A549 (cell line): Measurements from ENCODE around the gene UBC. TPM values are rescaled to one million over a fixed set of nuclear protein-coding genes. Genes with fewer than 3 reads are reported as not detected.

Experiments
- ATAC-seq, 2 experiments: fragments of 200-7000 bp in 1 of 2; fragments of >200 bp in 1 of 2; cut with Nextera tagmentation in 1 of 2; cut with Tn5 transposase in 1 of 2; 3 replicates each; pipeline versions ENCODE4 v1.8.0 to v1.9.1; 2018 to 2020; ENCODE audit warnings: mild to moderate bottlenecking in 1 of 2, moderate library complexity in 1 of 2
- CTCF ChIA-PET: fragments of 300-600 bp; sonication (Branson Sonifier 250); formaldehyde crosslinking; extraction: SDS; loops from one replicate; lab custom pipeline; 2021; ENCODE audit warnings: antibody characterized with exemption, inconsistent platforms; lab: Yijun Ruan, JAX
- POLR2A ChIA-PET: fragments of 350-600 bp; formaldehyde crosslinking; extraction: SDS; loops from one replicate; lab custom pipeline; 2021; ENCODE audit warnings: antibody characterized with exemption, inconsistent platforms; lab: Yijun Ruan, JAX
- DNase-seq, 2 experiments: peaks; one replicate each; pipeline versions ENCODE4 v3.0.0 to v3.0.0-alpha.2; 2011 to 2016; ENCODE audit warnings: low read depth in 1 of 2, low spot score in 1 of 2
- FAIRE-seq: peaks from 2 replicates; lab custom pipeline; 2011; peaks lifted over from hg19 to GRCh38; lab: Jason Lieb, UNC
- H3K27ac ChIP-seq, 2 experiments: fragments of >200 bp; sonication (Bioruptor Twin); formaldehyde crosslinking; 3 replicates each; pipeline ENCODE4 v1.5.1; 2016 to 2017
- H3K4me1 ChIP-seq: fragments of >200 bp; sonication (Bioruptor Twin); formaldehyde crosslinking; 3 replicates; pipeline ENCODE4 v1.6.1; 2016
- H3K4me2 ChIP-seq: fragments of >200 bp; sonication (Bioruptor Twin); formaldehyde crosslinking; 3 replicates; pipeline ENCODE4 v1.6.1; 2016
- H3K4me3 ChIP-seq: fragments of >200 bp; sonication (Bioruptor Twin); formaldehyde crosslinking; 3 replicates; pipeline ENCODE4 v1.5.1; 2016
- H3K9me3 ChIP-seq: fragments of >200 bp; sonication (Bioruptor Twin); formaldehyde crosslinking; 3 replicates; pipeline ENCODE4 v1.6.1; 2016
- BHLHE40 ChIP-seq: IDR thresholded peaks from 2 replicates; pipeline ENCODE4 v1.6.1; 2012; ENCODE audit warnings: low read depth, low read length, inconsistent platforms
- CBX2 ChIP-seq: fragments of 200-600 bp; sonication (generic); IDR thresholded peaks from 2 replicates; pipeline ENCODE4 v1.6.1; 2016; ENCODE audit warnings: low read depth, mild to moderate bottlenecking, borderline replicate concordance
- CEBPB ChIP-seq, 2 experiments: fragments of >200 bp in 1 of 2; sonication (Bioruptor Twin) in 1 of 2; formaldehyde crosslinking in 1 of 2; IDR thresholded peaks; 2 replicates each; pipeline ENCODE4 v1.6.1; 2012 to 2016
- CHD2 ChIP-seq: fragments of 150-350 bp; IDR thresholded peaks from 2 replicates; pipeline ENCODE4 v1.6.1; 2014; ENCODE audit warnings: low read length; ENCODE audit not compliant: partially characterized antibody
- EHMT2 ChIP-seq: fragments of 200-600 bp; sonication (generic); IDR thresholded peaks from 2 replicates; pipeline ENCODE4 v1.6.1; 2016; ENCODE audit warnings: antibody characterized with exemption, low read depth, mild to moderate bottlenecking, moderate library complexity
- EP300 ChIP-seq, 2 experiments: fragments of >200 bp; sonication (Bioruptor Twin); formaldehyde crosslinking; IDR thresholded peaks; 2 replicates in 1 of 2; 3 replicates in 1 of 2; pipeline ENCODE4 v1.6.1; 2016 to 2017
- FOSL2 ChIP-seq, 2 experiments: fragments of 450-650 bp in 1 of 2; fragments of >200 bp in 1 of 2; sonication (Bioruptor Twin) in 1 of 2; formaldehyde crosslinking; IDR thresholded peaks; 2 replicates each; pipeline versions ENCODE4 v1.5.0 to v1.6.1; 2016 to 2020; ENCODE audit warnings: mild to moderate bottlenecking in 1 of 2, moderate library complexity in 1 of 2
- FOXS1 ChIP-seq: fragments of 250-450 bp; sonication (Bioruptor Pico); IDR thresholded peaks from 2 replicates; pipeline ENCODE4 v1.5.0; 2020; ENCODE audit warnings: mild to moderate bottlenecking, moderate library complexity
- GATA3 ChIP-seq: IDR thresholded peaks from 2 replicates; pipeline ENCODE4 v1.6.1; 2012; ENCODE audit warnings: borderline replicate concordance
- HEYL ChIP-seq: fragments of 250-450 bp; sonication (Bioruptor Pico); IDR thresholded peaks from 2 replicates; pipeline ENCODE4 v1.8.0; 2021; ENCODE audit warnings: mild to moderate bottlenecking, moderate library complexity
- JUN ChIP-seq, 2 experiments: fragments of >200 bp; sonication (Bioruptor Twin); formaldehyde crosslinking; IDR thresholded peaks; 2 replicates in 1 of 2; 3 replicates in 1 of 2; pipeline ENCODE4 v1.6.1; 2016 to 2017
- KDM1A ChIP-seq: fragments of 200-600 bp; sonication (generic); IDR thresholded peaks from 2 replicates; pipeline ENCODE4 v1.6.1; 2016; ENCODE audit warnings: low read depth, mild to moderate bottlenecking
- KDM5A ChIP-seq: fragments of 200-600 bp; sonication (generic); IDR thresholded peaks from 2 replicates; pipeline ENCODE4 v1.6.1; 2016; ENCODE audit warnings: antibody characterized with exemption, mild to moderate bottlenecking
- MAFK ChIP-seq: fragments of 450-650 bp; IDR thresholded peaks from 2 replicates; pipeline ENCODE4 v1.6.1; 2014; ENCODE audit not compliant: partially characterized antibody
- MAZ ChIP-seq: fragments of 150-350 bp; IDR thresholded peaks from 2 replicates; pipeline ENCODE4 v1.6.1; 2014; ENCODE audit warnings: antibody characterized with exemption, low read depth, low read length, borderline replicate concordance
- MYC ChIP-seq: IDR thresholded peaks from 2 replicates; pipeline ENCODE4 v1.6.1; 2012; ENCODE audit warnings: mild to moderate bottlenecking, inconsistent platforms, low read length, improper control_type of control experiment, borderline replicate concordance
- NFE2L2 ChIP-seq: fragments of 150-350 bp; conservative IDR thresholded peaks from 2 replicates; pipeline ENCODE4 v1.6.1; 2014; ENCODE audit warnings: low read length
- NPAS2 ChIP-seq: fragments of 250-450 bp; sonication (Bioruptor Pico); IDR thresholded peaks from 2 replicates; pipeline ENCODE4 v1.8.0; 2022; ENCODE audit warnings: mild to moderate bottlenecking, moderate library complexity, borderline replicate concordance
- PHF8 ChIP-seq: fragments of 200-600 bp; sonication (generic); IDR thresholded peaks from 2 replicates; pipeline ENCODE4 v1.6.1; 2016; ENCODE audit warnings: low read depth, mild to moderate bottlenecking, antibody characterized with exemption, moderate library complexity, borderline replicate concordance
- POLR2A ChIP-seq: IDR thresholded peaks from 2 replicates; pipeline ENCODE4 v1.6.1; 2012; ENCODE audit warnings: mild to moderate bottlenecking, low read length
- RARB ChIP-seq: fragments of 250-450 bp; sonication (Bioruptor Pico); IDR thresholded peaks from 2 replicates; pipeline ENCODE4 v1.8.0; 2021; ENCODE audit warnings: mild to moderate bottlenecking, moderate library complexity
- RCOR1 ChIP-seq: fragments of 150-350 bp; IDR thresholded peaks from 2 replicates; pipeline ENCODE4 v1.6.1; 2014; ENCODE audit warnings: antibody characterized with exemption, low read length, low read depth
- RNF2 ChIP-seq: fragments of 200-600 bp; sonication (generic); IDR thresholded peaks from 2 replicates; pipeline ENCODE4 v1.6.1; 2016; ENCODE audit warnings: low read depth, mild to moderate bottlenecking, antibody characterized with exemption, moderate library complexity, borderline replicate concordance
- SREBF2 ChIP-seq: fragments of 450-650 bp; IDR thresholded peaks from 2 replicates; pipeline ENCODE4 v1.6.1; 2014; ENCODE audit warnings: mild to moderate bottlenecking, moderate library complexity
- TFCP2L1 ChIP-seq: fragments of 250-450 bp; sonication (Bioruptor Pico); IDR thresholded peaks from 2 replicates; pipeline ENCODE4 v1.5.0; 2021; ENCODE audit warnings: mild to moderate bottlenecking
- ZFP36 ChIP-seq: fragments of 450-650 bp; IDR thresholded peaks from 2 replicates; pipeline ENCODE4 v1.6.1; 2014; ENCODE audit warnings: borderline replicate concordance; ENCODE audit not compliant: partially characterized antibody
- ZSCAN20 ChIP-seq: fragments of 250-450 bp; sonication (Bioruptor Pico); IDR thresholded peaks from 2 replicates; pipeline ENCODE4 v1.8.0; 2022; ENCODE audit warnings: mild to moderate bottlenecking, moderate library complexity
- WGBS: methylation state at CpG from one replicate; pipeline ENCODE4 v1.1.6; 2017; ENCODE audit errors: missing lambda C conversion rate; 5-methylcytosine and 5-hydroxymethylcytosine counted together
- polyA plus RNA-seq, 4 experiments: library from polyadenylated mRNA; depleted of rRNA in 3 of 4; stranded (reverse); fragments of >200 nt; fragmentation: RNase III in 1 of 4; extraction: RNeasy Plus Mini Kit Qiagen cat#74134 plus additional on column Dnase treatment in 1 of 4; gene quantifications; 2 replicates in 3 of 4; 3 replicates in 1 of 4; pipeline ENCODE4 v1.2.3, GENCODE V29; 2011 to 2017
- TF ChIP-seq, protein P1 (sequence below): IDR thresholded peaks from 2 replicates; pipeline ENCODE4 v1.6.1; 2012
- TF ChIP-seq, protein P2 (sequence below): fragments of >200 bp; sonication (Bioruptor Twin); formaldehyde crosslinking; IDR thresholded peaks from 2 replicates; pipeline ENCODE4 v1.6.1; 2016
- TF ChIP-seq, protein P3 (sequence below): IDR thresholded peaks from 2 replicates; pipeline ENCODE4 v1.6.1; 2012; ENCODE audit warnings: low read depth, borderline replicate concordance
- TF ChIP-seq, protein P4 (sequence below): fragments of 450-650 bp; IDR thresholded peaks from 2 replicates; pipeline ENCODE4 v1.6.1; 2014; ENCODE audit warnings: antibody characterized with exemption
- TF ChIP-seq, protein P5 (sequence below): fragments of 250-450 bp; sonication (Bioruptor Pico); IDR thresholded peaks from 2 replicates; pipeline ENCODE4 v1.5.0; 2020; ENCODE audit warnings: low read depth, mild to moderate bottlenecking, moderate library complexity

Gene UBC
- polyA plus RNA-seq, 2 of the 4 experiments (the other 2 are of a cell fraction), result 993 to 2,000 TPM

DNA sequence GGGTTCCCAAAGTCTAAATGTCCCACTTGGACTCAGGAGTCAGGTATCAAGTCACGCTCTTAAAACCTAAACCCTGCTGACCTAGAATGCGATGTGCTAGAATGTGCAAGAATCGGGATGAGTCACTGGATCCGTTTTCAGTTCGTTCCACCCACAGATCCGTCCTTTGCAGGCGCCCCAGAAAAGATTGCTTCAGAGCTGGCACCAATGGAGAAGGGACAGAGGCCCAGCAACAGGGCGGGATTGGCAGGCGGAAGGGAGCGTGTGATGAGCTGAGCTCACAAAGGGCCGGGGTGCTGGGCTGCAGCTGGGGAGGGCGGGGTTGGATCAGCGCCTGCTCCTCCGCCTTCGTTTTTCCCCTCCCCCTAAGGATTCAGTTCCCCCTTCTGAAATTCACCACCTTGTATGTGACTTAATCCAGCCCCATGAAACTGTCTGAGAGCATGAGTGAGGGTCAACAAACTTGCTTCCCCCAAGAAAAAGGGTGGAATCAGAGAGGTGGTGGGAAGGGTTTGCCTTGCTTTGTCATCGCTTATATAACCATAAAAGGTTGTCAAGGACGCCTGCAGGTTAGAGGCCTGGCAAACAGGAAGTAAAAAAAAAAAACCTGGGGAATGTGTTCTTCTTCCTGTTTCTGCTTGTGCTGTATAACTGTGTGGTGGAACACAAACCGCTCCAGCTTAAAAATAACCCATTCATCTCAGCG lies 2.8 kb upstream of the UBC start (continued):
- TF ChIP-seq, protein P1, sequence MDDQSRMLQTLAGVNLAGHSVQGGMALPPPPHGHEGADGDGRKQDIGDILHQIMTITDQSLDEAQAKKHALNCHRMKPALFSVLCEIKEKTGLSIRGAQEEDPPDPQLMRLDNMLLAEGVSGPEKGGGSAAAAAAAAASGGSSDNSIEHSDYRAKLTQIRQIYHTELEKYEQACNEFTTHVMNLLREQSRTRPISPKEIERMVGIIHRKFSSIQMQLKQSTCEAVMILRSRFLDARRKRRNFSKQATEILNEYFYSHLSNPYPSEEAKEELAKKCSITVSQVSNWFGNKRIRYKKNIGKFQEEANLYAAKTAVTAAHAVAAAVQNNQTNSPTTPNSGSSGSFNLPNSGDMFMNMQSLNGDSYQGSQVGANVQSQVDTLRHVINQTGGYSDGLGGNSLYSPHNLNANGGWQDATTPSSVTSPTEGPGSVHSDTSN, result peak; percentile 82; the same call in 1 of the 2 replicates
- TF ChIP-seq KDM1A, result no peak
- TF ChIP-seq KDM5A, result no peak
- no peak for TF ChIP-seq POLR2A
- TF ChIP-seq, protein P2, sequence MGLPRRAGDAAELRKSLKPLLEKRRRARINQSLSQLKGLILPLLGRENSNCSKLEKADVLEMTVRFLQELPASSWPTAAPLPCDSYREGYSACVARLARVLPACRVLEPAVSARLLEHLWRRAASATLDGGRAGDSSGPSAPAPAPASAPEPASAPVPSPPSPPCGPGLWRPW, result peak; percentile 48; the same call in 1 of the 2 replicates
- TF ChIP-seq MAFK, result peak; percentile 58
- TF ChIP-seq, protein P3, sequence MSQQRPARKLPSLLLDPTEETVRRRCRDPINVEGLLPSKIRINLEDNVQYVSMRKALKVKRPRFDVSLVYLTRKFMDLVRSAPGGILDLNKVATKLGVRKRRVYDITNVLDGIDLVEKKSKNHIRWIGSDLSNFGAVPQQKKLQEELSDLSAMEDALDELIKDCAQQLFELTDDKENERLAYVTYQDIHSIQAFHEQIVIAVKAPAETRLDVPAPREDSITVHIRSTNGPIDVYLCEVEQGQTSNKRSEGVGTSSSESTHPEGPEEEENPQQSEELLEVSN, result no peak; the same call in 1 of the 2 replicates
- TF ChIP-seq MAZ, result peak; percentile 75; the same call in 1 of the 2 replicates
- 0 out of 2 replicates have a peak, but pooled peaks have one; percentile 1 for TF ChIP-seq BHLHE40
- TF ChIP-seq HEYL (CRISPR knock-in tag), result no peak

DNA sequence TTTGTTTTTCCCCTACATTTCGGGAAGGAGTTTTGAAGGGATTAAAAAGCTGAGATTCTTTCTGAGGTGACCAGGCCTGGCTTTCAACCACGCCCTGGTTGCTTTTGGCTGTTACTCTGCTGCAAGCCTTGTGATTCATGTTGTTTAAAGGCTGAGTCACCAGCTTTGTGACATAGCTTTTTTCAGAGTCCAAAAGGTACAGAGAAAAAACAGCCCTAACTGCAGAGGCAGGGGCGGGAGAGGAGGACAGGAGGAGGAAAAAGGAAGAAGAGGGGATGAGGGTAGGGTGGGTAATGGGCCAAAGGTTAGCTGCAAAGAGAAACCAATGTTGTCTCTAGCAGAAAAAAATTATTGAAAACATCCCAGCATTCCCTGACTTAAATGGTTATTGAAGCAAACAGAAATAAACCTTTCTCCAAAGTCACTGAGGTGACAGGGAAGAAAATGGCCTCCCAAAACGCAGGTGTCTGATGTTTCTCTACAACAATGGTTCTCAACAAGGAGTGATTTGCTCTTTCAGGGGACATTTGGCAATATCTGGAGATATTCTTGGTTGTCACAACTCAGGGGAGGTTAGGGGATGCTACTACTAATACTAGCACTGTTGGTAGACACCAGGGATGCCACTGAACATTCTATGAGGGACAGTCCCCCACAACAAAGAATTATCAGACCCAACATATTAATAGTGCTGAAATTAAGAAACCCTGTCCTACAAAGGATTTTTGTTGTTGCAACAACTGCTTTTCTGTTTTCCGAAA lies 2.1 kb upstream of the UBC start:
- WGBS, result under 1% methylated on average over 5 of the region's 5 CpGs
- ATAC-seq (peak; percentile 37 to 48), DNase-seq (peak in 1 of 2 experiments; percentile 96), FAIRE-seq (no peak)
- Histone ChIP-seq H3K4me1 (peaks cover 42% of the 10 kb centered on the region), H3K9me3 (no peaks in the 10 kb centered on the region), H3K4me2 (peak overlapping the region; percentile 94), H3K4me3 (peak overlapping the region; percentile 97), H3K27ac (peak overlapping the region; percentile 97 to 98)
- POLR2A ChIA-PET, result interaction anchor here (1.0 to 5.9 kb wide), 8 partner anchors 7 to 79 kb away, joined by 4 to 125 read pairs (median 14); no protein-coding TSS in a partner anchor
- CTCF ChIA-PET, result interaction anchor here (13.3 to 14.3 kb wide), 2 partner anchors 13 to 22 kb away, joined by 147 to 207 read pairs; no protein-coding TSS in a partner anchor
- TF ChIP-seq TFCP2L1 (CRISPR knock-in tag) (peak; percentile 60; the same call in 1 of the 2 replicates), PHF8 (no peak), KDM1A (no peak), MAFK (peak; percentile 94), NFE2L2 (peak; percentile 84), SREBF2 (no peak), BHLHE40 (no peak), RCOR1 (no peak), FOXS1 (CRISPR knock-in tag) (no peak), JUN (IDR thresholded peaks at IDR 0.05) (peak in 1 of 2 experiments; percentile 52; a peak in 4 of 5 replicates), RARB (peak; percentile 68; the same call in 1 of the 2 replicates), EHMT2 (no peak), MYC (no peak), CEBPB (IDR thresholded peaks at IDR 0.05) (peak; percentile 41 to 86; a peak in 3 of 4 replicates), RNF2 (no peak), EP300 (IDR thresholded peaks at IDR 0.05) (peak in 1 of 2 experiments; percentile 51; a peak in 1 of 5 replicates), CBX2 (no peak), GATA3 (peak; percentile 75; the same call in 1 of the 2 replicates), NPAS2 (CRISPR knock-in tag) (no peak), HEYL (CRISPR knock-in tag) (no peak; the same call in 1 of the 2 replicates), ZSCAN20 (CRISPR knock-in tag) (no peak), POLR2A (no peak), ZFP36 (no peak), FOSL2 (IDR thresholded peaks at IDR 0.05) (peak; percentile 96), FOSL2 (CRISPR knock-in tag; IDR thresholded peaks at IDR 0.05) (peak; percentile 99), CHD2 (no peak)
- TF ChIP-seq, protein P4, sequence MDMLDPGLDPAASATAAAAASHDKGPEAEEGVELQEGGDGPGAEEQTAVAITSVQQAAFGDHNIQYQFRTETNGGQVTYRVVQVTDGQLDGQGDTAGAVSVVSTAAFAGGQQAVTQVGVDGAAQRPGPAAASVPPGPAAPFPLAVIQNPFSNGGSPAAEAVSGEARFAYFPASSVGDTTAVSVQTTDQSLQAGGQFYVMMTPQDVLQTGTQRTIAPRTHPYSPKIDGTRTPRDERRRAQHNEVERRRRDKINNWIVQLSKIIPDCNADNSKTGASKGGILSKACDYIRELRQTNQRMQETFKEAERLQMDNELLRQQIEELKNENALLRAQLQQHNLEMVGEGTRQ, result no peak
- TF ChIP-seq, protein P5, sequence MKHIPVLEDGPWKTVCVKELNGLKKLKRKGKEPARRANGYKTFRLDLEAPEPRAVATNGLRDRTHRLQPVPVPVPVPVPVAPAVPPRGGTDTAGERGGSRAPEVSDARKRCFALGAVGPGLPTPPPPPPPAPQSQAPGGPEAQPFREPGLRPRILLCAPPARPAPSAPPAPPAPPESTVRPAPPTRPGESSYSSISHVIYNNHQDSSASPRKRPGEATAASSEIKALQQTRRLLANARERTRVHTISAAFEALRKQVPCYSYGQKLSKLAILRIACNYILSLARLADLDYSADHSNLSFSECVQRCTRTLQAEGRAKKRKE (CRISPR knock-in tag), result 0 out of 2 replicates have a peak, but pooled peaks have one; percentile 5
